ENCODE results near the gene RILPL1.

DNA sequence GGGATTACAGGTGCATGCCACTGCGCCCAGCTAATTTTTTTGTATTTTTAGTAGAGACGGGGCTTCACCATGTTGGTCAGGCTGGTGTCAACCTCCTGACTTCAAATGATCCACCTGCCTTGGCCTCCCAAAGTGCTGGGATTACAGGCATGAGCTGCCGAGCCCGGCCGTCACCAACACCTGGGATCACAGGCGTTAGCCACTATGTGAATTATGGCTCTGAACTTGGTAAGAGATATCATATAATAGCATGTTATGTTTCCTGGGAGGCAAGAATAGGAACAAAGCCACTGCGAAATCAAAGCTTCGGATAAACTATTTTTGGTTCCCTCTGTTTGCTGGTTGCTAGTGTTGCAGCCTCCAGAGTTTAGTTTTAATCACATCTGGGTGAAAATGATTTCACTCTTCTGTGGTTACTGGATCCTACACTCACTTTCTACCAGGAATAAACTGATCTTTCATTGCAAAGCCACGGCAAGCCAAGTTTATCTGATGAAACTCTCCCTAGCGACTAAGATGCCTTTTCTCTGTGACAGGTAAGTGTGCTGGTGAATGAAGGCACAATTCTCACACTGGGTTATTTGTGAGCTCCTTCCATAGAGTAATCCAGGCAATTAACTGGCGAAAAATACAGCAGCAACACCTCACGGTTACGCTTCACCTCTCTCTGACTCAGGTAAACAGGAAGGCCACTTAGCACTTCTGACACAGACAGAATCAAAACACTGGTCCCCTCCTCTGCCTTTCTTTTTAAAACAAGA is 58.9 kb downstream of the RILPL1 start:
- TF ChIP-seq SKIL (IDR thresholded peaks at IDR 0.05; ENCODE audit: low read depth, poor library complexity, severe bottlenecking) (no peak), NFIC (IDR thresholded peaks at IDR 0.05; ENCODE audit: low read depth, low read length) (no peak), CTCF (IDR thresholded peaks at IDR 0.05 in 2 of 3, conservative IDR thresholded peaks at IDR 0.05 in 1 of 3; ENCODE audit: control insufficient read depth in 2 of 3, extremely low read depth in 1 of 3, insufficient read depth in 1 of 3, low read depth in 3 of 3, low read length in 3 of 3) (no peak), ZNF274 (IDR thresholded peaks at IDR 0.05; ENCODE audit: insufficient read depth, insufficient read length) (no peak), KDM1A (IDR thresholded peaks at IDR 0.05; ENCODE audit: borderline replicate concordance) (no peak), POLR2A (IDR thresholded peaks at IDR 0.05; ENCODE audit: low read depth, low read length) (no peak)

Data from GM12878 (cell line).